Vagina (tissue), 2 donors: ENCODE results near the gene SLC26A9. TPM values are rescaled to one million over a fixed set of nuclear protein-coding genes. Genes with fewer than 3 reads are reported as not detected.

ENCODE experiments used
- DNase-seq, 2 donors: peaks; one replicate each; pipeline ENCODE4 v3.0.0-alpha.2; 2017; ENCODE audit errors: extremely low spot score in 2 of 2
- H3K27ac ChIP-seq: fragments of 200-600 bp; sonication (generic); one replicate; pipeline ENCODE4 v1.5.1; 2019
- H3K27me3 ChIP-seq: fragments of 200-600 bp; sonication (generic); one replicate; pipeline ENCODE4 v1.5.1; 2019
- H3K36me3 ChIP-seq, 2 donors: fragments of 200-600 bp; sonication (generic); one replicate each; pipeline ENCODE4 v1.5.1; 2017 to 2019
- H3K4me1 ChIP-seq: fragments of 200-600 bp; sonication (generic); one replicate; pipeline ENCODE4 v1.5.1; 2019
- H3K4me3 ChIP-seq, 2 donors: fragments of 200-600 bp; sonication (generic); 1 replicate in 1 of 2; 2 replicates in 1 of 2; pipeline ENCODE4 v1.5.1; 2016 to 2019
- H3K9me3 ChIP-seq: fragments of 200-600 bp; sonication (generic); one replicate; pipeline ENCODE4 v1.5.1; 2019
- CTCF ChIP-seq, 3 experiments: fragments of 450-650 bp in 2 of 3; fragments of 200-600 bp in 1 of 3; sonication (generic) in 1 of 3; IDR thresholded peaks; one replicate each; pipeline ENCODE4 v1.5.1; 2017 to 2019; ENCODE audit warnings: antibody characterized with exemption in 3 of 3, mild to moderate bottlenecking in 2 of 3, moderate library complexity in 2 of 3
- POLR2A ChIP-seq, 2 donors: fragments of 450-650 bp; IDR thresholded peaks; one replicate each; pipeline ENCODE4 v1.6.1; 2017; ENCODE audit warnings: antibody characterized with exemption in 2 of 2, mild to moderate bottlenecking in 2 of 2, moderate library complexity in 2 of 2
- POLR2AphosphoS5 ChIP-seq, 2 donors: sonication (generic); formaldehyde crosslinking; IDR thresholded peaks; one replicate each; pipeline ENCODE4 v1.9.0; 2017; ENCODE audit warnings: antibody characterized with exemption in 2 of 2, mild to moderate bottlenecking in 2 of 2, low read depth in 1 of 2; ENCODE audit not compliant: insufficient read depth in 1 of 2
- intact Hi-C: fragments of 100-400 bp; cut with DNase I; formaldehyde crosslinking; loops from one replicate; pipeline ENCODE4 v1.15.1; 2023
- total RNA-seq: library from RNA; depleted of rRNA; stranded (reverse); fragments of >200 nt; gene quantifications from one replicate; pipeline ENCODE4 v1.2.3, GENCODE V29; 2016

SLC26A9 gene
- total RNA-seq, 1 donor from 2014 or later, result 0.74 TPM

- no peak for DNase-seq
- no peaks in the 10 kb centered on the region for H3K9me3 ChIP-seq
- no peak overlapping the region for H3K27ac ChIP-seq
- peaks cover 19% of the 10 kb centered on the region for H3K4me1 ChIP-seq
- no peaks in the 10 kb centered on the region for H3K36me3 ChIP-seq
- intact Hi-C loops, result loop anchor here (1.0 to 10.0 kb wide), 2 partner anchors 56 to 181 kb away; no protein-coding TSS in a partner anchor
- no peak for TF ChIP-seq CTCF (IDR thresholded peaks at IDR 0.05)
- TF ChIP-seq POLR2AphosphoS5 (IDR thresholded peaks at IDR 0.05; ENCODE audit: insufficient read depth in 1 of 2, low read depth in 1 of 2), result no peak
- TF ChIP-seq POLR2A (IDR thresholded peaks at IDR 0.05), result no peak
- no peak overlapping the region for H3K4me3 ChIP-seq
- no peaks in the 10 kb centered on the region for H3K27me3 ChIP-seq
These were observed 32.2 kb upstream of the SLC26A9 start for GRCh38 chr1:205975387-205975998.

GRCh38 chr1:205974712-205975111 is 31.5 kb upstream of the SLC26A9 start:
- H3K36me3 ChIP-seq, result no peaks in the 10 kb centered on the region
- H3K27me3 ChIP-seq, result no peaks in the 10 kb centered on the region
- H3K27ac ChIP-seq, result no peak overlapping the region
- TF ChIP-seq POLR2A (IDR thresholded peaks at IDR 0.05) (no peak), POLR2AphosphoS5 (IDR thresholded peaks at IDR 0.05; ENCODE audit: insufficient read depth in 1 of 2, low read depth in 1 of 2) (no peak), CTCF (IDR thresholded peaks at IDR 0.05) (no peak)
- intact Hi-C loops, result loop anchor here (1.0 to 10.0 kb wide), 2 partner anchors 55 to 180 kb away; no protein-coding TSS in a partner anchor
- no peak overlapping the region for H3K4me3 ChIP-seq
- H3K4me1 ChIP-seq, result peaks cover 19% of the 10 kb centered on the region
- no peaks in the 10 kb centered on the region for H3K9me3 ChIP-seq
- DNase-seq, result no peak

- Histone ChIP-seq H3K27ac (no peak overlapping the region), H3K36me3 (no peaks in the 10 kb centered on the region), H3K4me3 (no peak overlapping the region), H3K9me3 (no peaks in the 10 kb centered on the region), H3K4me1 (peaks cover 19% of the 10 kb centered on the region), H3K27me3 (no peaks in the 10 kb centered on the region)
- DNase-seq, result no peak
- intact Hi-C loops, result loop anchor here (10.0 kb wide), 1 partner anchor 179 kb away; no protein-coding TSS in a partner anchor
- no peak for TF ChIP-seq CTCF (IDR thresholded peaks at IDR 0.05)
- TF ChIP-seq POLR2A (IDR thresholded peaks at IDR 0.05), result no peak
These were observed 30.3 kb upstream of the SLC26A9 start for GRCh38 chr1:205973377-205974232.

GRCh38 chr1:205972491-205973168 is 29.4 kb upstream of the SLC26A9 start:
- no peaks in the 10 kb centered on the region for H3K27me3 ChIP-seq
- no peaks in the 10 kb centered on the region for H3K9me3 ChIP-seq
- intact Hi-C loops, result loop anchor here (10.0 kb wide), 1 partner anchor 178 kb away; no protein-coding TSS in a partner anchor
- H3K36me3 ChIP-seq, result no peaks in the 10 kb centered on the region
- no peak overlapping the region for H3K4me3 ChIP-seq
- H3K4me1 ChIP-seq, result peaks cover 19% of the 10 kb centered on the region
- no peak for DNase-seq
- no peak for TF ChIP-seq POLR2AphosphoS5 (IDR thresholded peaks at IDR 0.05; ENCODE audit: insufficient read depth in 1 of 2, low read depth in 1 of 2)
- TF ChIP-seq CTCF (IDR thresholded peaks at IDR 0.05), result no peak
- TF ChIP-seq POLR2A (IDR thresholded peaks at IDR 0.05), result no peak
- H3K27ac ChIP-seq, result no peak overlapping the region
